ENCODE measurements around the gene ATP10D. TPM values are rescaled to one million over a fixed set of nuclear protein-coding genes. Genes with fewer than 3 reads are reported as not detected.
A peak's percentile ranks its signal among the peaks of the same experiment; 100 is the strongest.

The ATP10D gene
- total and polyA plus RNA-seq, 12 donors = 2.8 to 15.7 (median 8.6) TPM

- intact Hi-C loops (cut with DNase I) = loop anchor here in 4 of 10 donors (10.0 kb wide), 2 partner anchors 71 to 421 kb away; partner anchors contain the start of gene NFXL1 (in 1 of the 4)
- 82 to 87% methylated on average over 3 of the region's 3 CpGs for WGBS, 2 donors
- ATAC-seq (no peak), DNase-seq (no peak)
- Histone ChIP-seq H3K36me3 (peaks cover 0 to 12% (median 0%) of the 10 kb centered on the region in 9 donors), H3K27me3 (no peaks in the 10 kb centered on the region), H3K4me1 (peaks cover 0 to 52% (median 13%) of the 10 kb centered on the region in 9 donors), H3K4me3 (no peak overlapping the region), H3K9me3 (peaks cover 0 to 6% (median 0%) of the 10 kb centered on the region in 11 donors), H3K27ac (no peak overlapping the region)
- no peak for TF ChIP-seq CTCF (IDR thresholded peaks at IDR 0.05)
Measured at GRCh38 chr4:47493238-47494123, 8.4 kb downstream of the ATP10D start.

GRCh38 chr4:47494124-47494430, 9.0 kb downstream of the ATP10D start:
- no peaks in the 10 kb centered on the region for H3K27me3 ChIP-seq
- H3K9me3 ChIP-seq = peaks cover 0 to under 1% (median 0%) of the 10 kb centered on the region in 11 donors
- WGBS, 2 donors = 61 to 64% methylated on average over 4 of the region's 4 CpGs
- no peak overlapping the region for H3K4me3 ChIP-seq
- no peak overlapping the region for H3K27ac ChIP-seq
- ATAC-seq = no peak
- intact Hi-C loops (cut with DNase I) = loop anchor here in 4 of 10 donors (10.0 kb wide), 2 partner anchors 71 to 421 kb away; partner anchors contain the start of gene NFXL1 (in 1 of the 4)
- peaks cover 0 to 57% (median 15%) of the 10 kb centered on the region in 9 donors for H3K4me1 ChIP-seq
- no peak for DNase-seq
- peaks cover 0 to 12% (median 0%) of the 10 kb centered on the region in 9 donors for H3K36me3 ChIP-seq
- no peak for TF ChIP-seq CTCF (IDR thresholded peaks at IDR 0.05)

- no peak overlapping the region for H3K4me3 ChIP-seq
- H3K27me3 ChIP-seq = no peaks in the 10 kb centered on the region
- peaks cover 0 to 41% (median 17%) of the 10 kb centered on the region in 9 donors for H3K4me1 ChIP-seq
- DNase-seq = no peak
- WGBS, 2 donors = 78 to 82% methylated on average over 6 of the region's 6 CpGs
- ATAC-seq = no peak
- no peak for TF ChIP-seq CTCF (IDR thresholded peaks at IDR 0.05)
- peak overlapping the region in 2 of 10 donors; percentile 42 to 45 for H3K27ac ChIP-seq
- intact Hi-C loops (cut with DNase I) = loop anchor here in 4 of 10 donors (10.0 kb wide), 2 partner anchors 66 to 416 kb away; partner anchors contain the start of gene NFXL1 (in 1 of the 4)
- H3K9me3 ChIP-seq = no peaks in the 10 kb centered on the region
- H3K36me3 ChIP-seq = peaks cover 0 to 7% (median 0%) of the 10 kb centered on the region in 9 donors
Measured at GRCh38 chr4:47498899-47499298, 13.8 kb downstream of the ATP10D start.

GRCh38 chr4:47499700-47500099, 14.6 kb downstream of the ATP10D start:
- Histone ChIP-seq H3K27ac (peak overlapping the region in 2 of 10 donors; percentile 42 to 45), H3K4me3 (no peak overlapping the region), H3K27me3 (no peaks in the 10 kb centered on the region), H3K4me1 (peaks cover 0 to 34% (median 14%) of the 10 kb centered on the region in 9 donors), H3K9me3 (no peaks in the 10 kb centered on the region), H3K36me3 (peaks cover 0 to 7% (median 0%) of the 10 kb centered on the region in 9 donors)
- no peak for DNase-seq
- intact Hi-C loops (cut with DNase I) = loop anchor here in 4 of 10 donors (10.0 kb wide), 2 partner anchors 65 to 415 kb away; partner anchors contain the start of gene NFXL1 (in 1 of the 4)
- TF ChIP-seq CTCF (IDR thresholded peaks at IDR 0.05) = no peak
- 30 to 42% methylated on average over 2 of the region's 2 CpGs for WGBS, 2 donors
- ATAC-seq = peak in 1 of 8 donors; percentile 47
